T-helper 9 cell (primary cell): ENCODE data around the gene HINT3.
"Not testable (repeated sequence)": the region's sequence is repeated elsewhere in the genome, so short reads cannot be mapped to it uniquely, and the experiment has no call there.

Source experiments
- DNase-seq: peaks from one replicate; pipeline ENCODE4 v3.0.0-alpha.2; 2020

Gene HINT3

GRCh38 chr6:125963817-125964216 lies 7.2 kb downstream of the HINT3 start:
- DNase-seq: no peak

- no peak for DNase-seq
Observed at GRCh38 chr6:125966569-125966968, 10.0 kb downstream of the HINT3 start.

GRCh38 chr6:125968493-125968892 lies 11.9 kb downstream of the HINT3 start:
- DNase-seq: no peak

DNA sequence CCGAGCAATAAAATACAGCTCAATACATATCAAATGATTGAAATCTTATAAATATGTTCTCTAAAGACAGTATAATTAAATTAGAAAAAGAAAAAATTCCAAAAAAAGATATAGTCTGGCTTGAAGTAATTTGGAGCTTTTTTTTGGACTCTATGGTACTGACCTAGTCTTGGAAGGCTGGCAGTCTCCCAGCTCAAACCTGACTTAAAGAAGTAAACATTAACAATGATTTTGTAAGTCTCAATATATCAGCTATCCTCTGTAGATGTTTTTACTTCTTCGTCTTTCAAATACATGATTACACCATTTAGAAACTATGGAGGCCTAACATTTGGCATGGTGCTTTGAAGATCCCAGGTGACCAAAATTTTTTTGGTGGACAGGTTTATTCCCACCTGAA lies 14.2 kb downstream of the HINT3 start:
- DNase-seq: no peak

- not testable (repeated sequence) for DNase-seq
Observed at GRCh38 chr6:125972478-125972877, 15.9 kb downstream of the HINT3 start.

- DNase-seq: no peak
Observed at GRCh38 chr6:125974214-125974866, 17.8 kb downstream of the HINT3 start.

DNA sequence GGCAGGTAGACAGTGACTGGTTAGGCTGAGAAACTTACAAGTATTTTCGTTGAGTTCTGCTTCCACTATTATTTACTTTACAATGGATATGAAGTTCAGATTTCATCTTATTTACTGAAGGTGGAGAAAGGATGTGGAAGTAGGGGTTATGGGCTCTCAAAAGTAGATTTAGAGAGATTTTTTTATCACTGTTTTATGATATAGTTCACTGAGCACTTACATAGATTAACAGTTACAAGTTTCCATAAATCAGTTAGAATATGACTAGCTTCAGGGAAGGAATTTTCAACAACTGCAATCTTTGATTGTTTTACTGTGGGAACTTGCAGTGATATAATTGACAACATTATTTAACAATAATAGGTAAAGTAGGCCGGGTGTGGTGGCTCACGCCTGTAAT lies 22.5 kb downstream of the HINT3 start:
- DNase-seq: no peak

DNA sequence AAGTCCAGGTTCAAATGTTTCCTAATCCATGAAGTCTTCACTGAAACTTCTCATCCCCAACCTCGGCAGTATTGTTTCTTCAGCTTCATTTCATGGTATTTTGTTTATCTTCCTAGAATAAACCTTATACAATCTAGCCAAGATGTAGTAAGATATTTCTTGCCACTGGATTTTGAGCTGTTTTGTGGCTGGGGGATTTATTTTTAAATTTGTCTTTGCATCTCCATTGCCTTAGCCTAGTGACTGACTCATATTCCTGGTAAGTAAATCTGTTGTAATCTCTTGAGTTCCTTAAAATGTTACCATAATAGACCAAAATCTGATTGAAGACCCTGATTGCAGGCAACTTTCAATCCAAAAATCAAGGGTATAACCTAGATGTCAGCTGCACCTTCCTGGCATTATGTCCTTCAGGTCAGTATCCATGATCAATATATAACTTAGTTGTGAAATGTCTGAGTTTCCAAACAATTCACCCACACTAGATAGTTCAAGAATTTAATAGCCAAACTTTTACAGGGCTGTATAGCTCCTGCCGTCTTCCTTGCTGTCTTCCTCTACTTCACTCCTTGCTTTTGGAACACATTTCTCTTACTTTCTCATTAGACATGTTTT lies 25.1 kb downstream of the HINT3 start:
- no peak for DNase-seq

- no peak for DNase-seq
Observed at GRCh38 chr6:125983246-125983945, 26.8 kb downstream of the HINT3 start.

GRCh38 chr6:125984311-125984710 lies 27.7 kb downstream of the HINT3 start:
- no peak for DNase-seq

DNA sequence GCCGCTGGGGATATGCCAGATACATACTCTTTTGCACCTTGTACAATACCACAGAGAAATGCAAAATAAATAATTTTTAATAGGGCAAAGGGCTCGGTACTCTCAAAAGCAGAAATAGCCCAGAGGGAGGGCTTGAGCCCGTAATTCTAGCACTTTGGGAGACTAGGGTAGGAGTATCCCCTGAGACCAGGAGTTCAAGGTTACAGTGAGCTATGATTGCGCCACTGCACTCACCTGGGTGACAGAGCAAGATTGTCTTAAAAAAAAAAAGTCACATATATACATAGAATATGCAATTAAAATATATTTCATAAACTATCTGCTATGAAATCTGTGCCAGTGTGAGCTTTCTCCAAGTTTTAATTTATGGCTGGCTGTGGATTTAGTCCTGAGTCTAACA lies 29.0 kb downstream of the HINT3 start:
- no peak for DNase-seq

- DNase-seq: no peak
Observed at GRCh38 chr6:125985979-125986300, 29.4 kb downstream of the HINT3 start.

DNA sequence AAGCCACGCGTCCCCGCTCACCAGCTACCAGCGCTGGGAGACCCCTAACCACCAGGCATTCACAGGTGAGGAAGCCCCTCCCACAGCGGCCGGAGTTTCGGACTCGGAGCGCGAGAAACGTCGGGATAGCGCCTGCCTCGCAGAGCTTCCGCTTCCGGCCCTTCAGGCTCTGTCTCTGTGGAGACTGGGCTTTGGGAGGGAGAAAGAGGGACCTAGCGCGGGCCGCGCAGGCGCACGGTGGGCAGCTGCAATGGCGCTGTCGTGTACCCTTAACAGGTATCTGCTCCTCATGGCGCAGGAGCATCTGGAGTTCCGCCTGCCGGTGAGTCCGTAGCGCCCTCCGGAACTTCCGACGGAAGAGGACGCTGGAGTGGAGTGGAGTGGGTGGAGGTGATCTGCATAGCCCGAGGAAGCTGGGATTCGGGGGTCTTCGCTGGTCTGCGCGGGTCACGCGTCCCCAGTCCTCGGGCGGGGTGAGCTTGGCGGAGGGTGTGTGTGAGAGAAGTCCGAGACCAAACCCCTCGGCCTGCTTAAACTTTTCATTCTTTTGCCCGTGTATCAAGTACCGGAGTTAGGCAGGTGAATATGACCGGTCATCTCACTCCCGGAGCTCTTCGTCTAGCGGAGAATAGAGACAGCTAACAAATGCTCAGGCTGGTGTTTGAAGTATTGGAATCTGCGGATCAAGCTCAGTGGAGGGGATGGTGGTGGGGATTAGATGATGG lies 29.9 kb downstream of the HINT3 start, which contains the start of gene TRMT11:
TRMT11 (plus strand) TSS at position 240 of the 725 bp plus-strand sequence; CDS start at position 251, 11 bp downstream.
- DNase-seq: peak; percentile 72

GRCh38 chr6:125987026-125987617 lies 30.6 kb downstream of the HINT3 start:
- no peak for DNase-seq

DNA sequence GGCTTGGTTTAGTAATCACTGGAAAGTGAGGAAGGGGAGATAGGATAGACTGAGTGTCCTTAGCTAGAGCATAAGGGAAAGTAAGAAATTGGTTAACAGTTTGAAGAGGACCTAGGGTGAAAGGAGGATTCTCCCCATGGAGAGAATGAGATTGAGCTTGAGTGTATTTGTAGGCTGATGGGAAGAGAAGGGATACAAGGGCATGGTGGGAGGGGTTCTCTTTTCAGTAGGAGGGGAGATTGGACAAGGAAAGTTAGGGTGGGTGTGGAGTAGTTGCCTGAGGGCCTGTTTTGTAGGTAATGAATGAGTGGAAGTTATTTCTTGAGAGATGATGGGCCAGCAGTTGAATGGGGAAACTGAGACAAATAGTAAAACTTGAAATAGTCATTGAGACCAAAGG lies 31.7 kb downstream of the HINT3 start:
- DNase-seq: no peak

DNA sequence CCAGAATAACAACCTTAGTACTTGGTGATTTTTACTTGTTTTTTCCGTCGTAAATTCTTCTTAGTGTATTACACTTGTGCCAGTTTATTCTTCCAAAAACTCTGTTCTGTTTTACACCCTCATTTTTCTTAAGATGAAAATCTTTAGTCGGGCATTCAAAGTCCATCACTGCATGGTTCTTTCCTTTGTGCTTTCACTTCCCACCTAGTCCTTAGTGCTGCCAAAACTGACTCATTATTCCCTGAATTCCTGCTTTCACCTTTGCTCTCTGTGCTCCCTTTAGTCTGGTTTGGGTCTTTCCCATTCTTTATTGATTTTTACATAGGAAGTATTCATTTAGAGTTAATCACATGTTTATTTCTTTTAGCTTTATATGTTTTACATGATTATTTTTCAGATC lies 33.1 kb downstream of the HINT3 start:
- no peak for DNase-seq

GRCh38 chr6:125991653-125992052 lies 35.1 kb downstream of the HINT3 start:
- no peak for DNase-seq

DNA sequence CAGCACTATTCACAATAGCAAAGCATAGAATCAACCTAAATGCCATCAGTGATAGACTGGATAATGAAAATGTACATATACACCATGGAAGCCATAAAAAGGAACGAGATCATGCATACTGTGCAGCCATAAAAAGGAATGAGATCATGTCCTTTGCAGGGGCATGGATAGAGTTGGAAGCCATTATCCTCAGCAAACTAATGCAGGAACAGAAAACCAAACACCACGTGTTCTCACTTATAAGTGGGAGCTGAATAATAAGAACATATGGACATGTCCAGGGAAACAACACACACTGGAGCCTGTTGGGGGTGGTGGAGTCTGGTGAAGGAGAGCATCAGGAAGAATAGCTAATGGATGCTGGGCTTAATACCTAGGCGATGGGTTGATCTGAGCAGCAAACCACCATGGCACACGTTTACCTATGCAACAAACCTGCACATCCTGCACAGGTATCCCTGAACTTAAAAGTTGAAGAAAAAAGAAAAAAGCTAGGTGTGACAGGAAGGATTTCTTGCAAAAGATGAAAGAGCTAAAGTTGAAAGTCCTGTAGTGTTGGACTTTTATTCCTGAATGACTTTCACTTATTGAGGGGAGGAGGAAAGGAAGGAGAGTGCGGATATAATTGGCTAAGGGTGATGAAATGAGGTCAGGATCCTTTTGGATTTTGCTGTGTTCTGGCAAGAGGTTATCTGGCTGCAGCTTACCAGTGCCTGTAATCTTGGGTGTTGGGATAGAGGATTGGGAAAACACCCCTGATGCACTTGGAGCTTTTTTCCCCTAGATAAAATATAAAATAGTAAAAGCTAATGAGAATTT lies 38.3 kb downstream of the HINT3 start:
- no peak for DNase-seq

DNA sequence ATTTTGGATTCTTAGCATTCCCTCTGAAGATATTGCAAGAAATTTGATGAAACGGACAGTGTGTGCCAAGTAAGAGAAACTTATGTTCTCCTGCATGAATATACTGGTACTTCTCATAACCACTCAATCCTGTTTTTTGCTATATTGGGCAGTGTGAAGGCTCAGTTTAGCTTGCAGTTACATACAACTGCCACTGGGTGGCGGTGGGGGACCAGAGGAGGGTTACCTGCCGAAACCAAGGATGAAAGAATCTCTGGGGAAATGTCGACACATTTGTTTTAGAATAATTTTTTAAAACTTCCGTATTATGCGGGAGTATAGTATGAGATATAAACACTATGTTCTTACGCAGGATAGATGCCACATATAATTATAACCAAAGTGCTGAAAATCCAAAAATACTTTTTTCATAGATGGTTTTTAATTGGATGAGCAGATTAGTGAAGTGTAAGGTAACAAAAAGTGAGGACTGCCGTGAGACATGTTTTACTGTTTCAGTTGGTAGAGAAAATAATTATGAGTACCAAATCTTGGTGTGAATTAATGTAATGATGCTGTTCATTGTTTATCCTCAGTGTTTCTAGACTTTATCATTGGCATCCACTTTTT lies 39.5 kb downstream of the HINT3 start:
- peak; percentile 62 for DNase-seq

- no peak for DNase-seq
Observed at GRCh38 chr6:126002755-126003679, 46.4 kb downstream of the HINT3 start.

DNA sequence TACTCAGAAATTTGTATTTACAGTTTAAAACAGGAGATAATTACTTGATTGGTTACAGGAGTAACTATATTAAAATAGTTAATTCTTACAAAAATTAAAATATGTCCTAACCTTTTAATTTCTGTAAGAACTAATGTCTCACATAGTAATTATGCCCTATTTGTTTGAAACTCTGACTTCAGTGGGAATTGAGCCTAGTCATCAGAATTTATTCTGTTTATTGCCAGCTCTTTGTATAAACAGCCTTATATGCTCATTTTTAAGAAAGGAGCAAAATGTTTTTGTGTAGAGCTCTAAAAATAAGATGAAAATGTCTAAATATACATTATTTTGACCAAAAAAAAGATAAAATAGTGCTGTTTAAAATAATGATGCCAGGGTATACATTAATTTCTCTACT lies 51.2 kb downstream of the HINT3 start:
- no peak for DNase-seq
